Loucy (cell line): ENCODE results near the gene PTGFRN.

ENCODE experiments used
- H2AFZ ChIP-seq: fragments of 200-600 bp; sonication (generic); 2 replicates; pipeline ENCODE4 v1.6.0; 2016; ENCODE audit warnings: antibody characterized with exemption, mild to moderate bottlenecking, low read length, moderate library complexity
- H3F3A ChIP-seq: fragments of 200-600 bp; 2 replicates; pipeline ENCODE4 v1.6.0; 2016; ENCODE audit warnings: antibody characterized with exemption, low read depth, mild to moderate bottlenecking
- H3K27me3 ChIP-seq: fragments of 200-600 bp; sonication (generic); 2 replicates; pipeline ENCODE4 v1.6.1; 2014; ENCODE audit warnings: low read length, mild to moderate bottlenecking; ENCODE audit not compliant: insufficient read depth, poor library complexity, severe bottlenecking
- H3K36me3 ChIP-seq: fragments of 200-600 bp; sonication (generic); 2 replicates; pipeline ENCODE4 v1.6.1; 2016; ENCODE audit warnings: low read length; ENCODE audit not compliant: insufficient read depth
- H3K4me1 ChIP-seq: fragments of 200-600 bp; sonication (generic); 2 replicates; pipeline ENCODE4 v1.5.1; 2014; ENCODE audit warnings: low read length, mild to moderate bottlenecking; ENCODE audit not compliant: insufficient read depth, poor library complexity, severe bottlenecking
- H3K4me2 ChIP-seq: fragments of 200-600 bp; sonication (generic); 2 replicates; pipeline ENCODE4 v1.6.0; 2014; ENCODE audit warnings: antibody characterized with exemption, low read length, low read depth, mild to moderate bottlenecking; ENCODE audit not compliant: poor library complexity, severe bottlenecking
- H3K4me3 ChIP-seq: fragments of 200-600 bp; sonication (generic); 2 replicates; pipeline ENCODE4 v1.5.1; 2014; ENCODE audit warnings: low read length, mild to moderate bottlenecking, mixed read lengths; ENCODE audit not compliant: poor library complexity, severe bottlenecking
- H3K79me2 ChIP-seq: fragments of 200-600 bp; sonication (generic); 2 replicates; pipeline ENCODE4 v1.6.1; 2014; ENCODE audit warnings: low read length; ENCODE audit not compliant: insufficient read depth
- H3K9ac ChIP-seq: fragments of 200-600 bp; sonication (generic); 2 replicates; pipeline ENCODE4 v1.6.0; 2014; ENCODE audit warnings: mild to moderate bottlenecking, low read depth, low read length, moderate library complexity; ENCODE audit not compliant: poor library complexity, severe bottlenecking
- H3K9me2 ChIP-seq: fragments of 200-600 bp; sonication (generic); replicated peaks from 2 replicates; pipeline ENCODE4 v1.6.1; 2016; ENCODE audit warnings: low read depth, low read length, mixed read lengths
- H3K9me3 ChIP-seq: fragments of 200-600 bp; sonication (generic); 2 replicates; pipeline ENCODE4 v1.6.1; 2014; ENCODE audit warnings: mild to moderate bottlenecking, antibody characterized with exemption, low read length, low read depth; ENCODE audit not compliant: insufficient read depth
- H4K20me1 ChIP-seq: fragments of 200-600 bp; sonication (generic); 2 replicates; pipeline ENCODE4 v1.6.0; 2014; ENCODE audit warnings: antibody characterized with exemption, low read length, mild to moderate bottlenecking; ENCODE audit not compliant: insufficient read depth, poor library complexity, severe bottlenecking
- EZH2phosphoT487 ChIP-seq: fragments of 200-600 bp; IDR thresholded peaks from 2 replicates; pipeline ENCODE4 v1.6.1; 2018; ENCODE audit warnings: antibody characterized with exemption, mild to moderate bottlenecking, moderate library complexity, borderline replicate concordance
- TF ChIP-seq, protein P1 (sequence below): fragments of 200-600 bp; sonication (generic); conservative IDR thresholded peaks from 2 replicates; pipeline ENCODE4 v1.5.1; 2014; ENCODE audit warnings: mild to moderate bottlenecking, antibody characterized with exemption, low read length

The PTGFRN gene

DNA sequence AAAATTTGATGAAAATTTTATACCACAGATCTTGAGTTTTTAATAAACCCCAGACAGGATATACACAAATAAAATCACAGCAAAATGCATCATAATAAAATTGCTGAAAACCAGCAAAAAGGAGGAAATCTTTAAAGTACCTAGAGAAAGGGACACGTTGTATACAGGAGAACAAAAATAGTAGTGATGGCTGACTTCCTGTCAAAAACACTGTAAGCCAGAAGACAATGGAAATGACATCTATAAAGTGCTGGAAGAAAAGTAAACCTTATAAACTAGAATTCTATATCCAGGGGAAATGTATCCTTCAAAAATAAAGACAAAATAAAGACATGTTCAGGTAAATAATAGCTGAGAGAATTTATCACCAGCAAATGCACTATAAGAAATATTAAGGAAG is 14.6 kb upstream of the PTGFRN start:
- H2AFZ ChIP-seq = no peak overlapping the region
- no peaks in the 10 kb centered on the region for H3K9me3 ChIP-seq
- H3K9me2 ChIP-seq = no peaks in the 10 kb centered on the region
- H3K9ac ChIP-seq = no peak overlapping the region
- no peak overlapping the region for H3K4me2 ChIP-seq
- no peaks in the 10 kb centered on the region for H3K36me3 ChIP-seq
- TF ChIP-seq EZH2phosphoT487 = no peak
- TF ChIP-seq, protein P1, sequence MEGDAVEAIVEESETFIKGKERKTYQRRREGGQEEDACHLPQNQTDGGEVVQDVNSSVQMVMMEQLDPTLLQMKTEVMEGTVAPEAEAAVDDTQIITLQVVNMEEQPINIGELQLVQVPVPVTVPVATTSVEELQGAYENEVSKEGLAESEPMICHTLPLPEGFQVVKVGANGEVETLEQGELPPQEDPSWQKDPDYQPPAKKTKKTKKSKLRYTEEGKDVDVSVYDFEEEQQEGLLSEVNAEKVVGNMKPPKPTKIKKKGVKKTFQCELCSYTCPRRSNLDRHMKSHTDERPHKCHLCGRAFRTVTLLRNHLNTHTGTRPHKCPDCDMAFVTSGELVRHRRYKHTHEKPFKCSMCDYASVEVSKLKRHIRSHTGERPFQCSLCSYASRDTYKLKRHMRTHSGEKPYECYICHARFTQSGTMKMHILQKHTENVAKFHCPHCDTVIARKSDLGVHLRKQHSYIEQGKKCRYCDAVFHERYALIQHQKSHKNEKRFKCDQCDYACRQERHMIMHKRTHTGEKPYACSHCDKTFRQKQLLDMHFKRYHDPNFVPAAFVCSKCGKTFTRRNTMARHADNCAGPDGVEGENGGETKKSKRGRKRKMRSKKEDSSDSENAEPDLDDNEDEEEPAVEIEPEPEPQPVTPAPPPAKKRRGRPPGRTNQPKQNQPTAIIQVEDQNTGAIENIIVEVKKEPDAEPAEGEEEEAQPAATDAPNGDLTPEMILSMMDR = no peak
- no peaks in the 10 kb centered on the region for H4K20me1 ChIP-seq
- no peaks in the 10 kb centered on the region for H3K79me2 ChIP-seq
- no peak overlapping the region for H3K4me3 ChIP-seq
- peaks cover 6% of the 10 kb centered on the region for H3K27me3 ChIP-seq
- H3F3A ChIP-seq = no peaks in the 10 kb centered on the region
- no peaks in the 10 kb centered on the region for H3K4me1 ChIP-seq

DNA sequence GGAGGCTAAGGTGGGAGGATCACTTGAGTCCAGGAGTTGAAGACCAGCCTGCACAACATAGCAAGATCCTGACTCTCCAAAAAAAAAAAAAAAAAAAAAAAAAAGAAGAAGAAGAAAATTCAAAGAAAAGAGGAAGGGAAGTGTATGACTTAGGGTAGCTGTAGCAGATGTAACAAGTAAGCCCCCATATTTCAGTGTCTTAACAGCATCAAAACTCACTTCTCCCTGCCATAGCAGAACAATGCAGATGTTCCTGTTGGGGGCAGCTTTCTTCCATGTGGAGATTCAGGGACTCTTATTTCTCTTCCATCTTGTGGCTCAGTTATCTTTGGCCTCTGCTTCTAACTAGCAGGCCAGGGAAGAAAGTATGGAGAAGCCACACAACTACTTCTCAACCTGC is 10.2 kb upstream of the PTGFRN start:
- TF ChIP-seq EZH2phosphoT487 = no peak
- TF ChIP-seq, protein P1 = no peak
- Histone ChIP-seq H3K4me2 (no peak overlapping the region), H3K4me3 (no peak overlapping the region), H3K36me3 (no peaks in the 10 kb centered on the region), H4K20me1 (no peaks in the 10 kb centered on the region), H3K9ac (no peak overlapping the region), H3K9me2 (no peaks in the 10 kb centered on the region), H3K9me3 (no peaks in the 10 kb centered on the region), H3K27me3 (no peaks in the 10 kb centered on the region), H3K4me1 (no peaks in the 10 kb centered on the region), H2AFZ (no peak overlapping the region), H3F3A (no peaks in the 10 kb centered on the region), H3K79me2 (no peaks in the 10 kb centered on the region)

DNA sequence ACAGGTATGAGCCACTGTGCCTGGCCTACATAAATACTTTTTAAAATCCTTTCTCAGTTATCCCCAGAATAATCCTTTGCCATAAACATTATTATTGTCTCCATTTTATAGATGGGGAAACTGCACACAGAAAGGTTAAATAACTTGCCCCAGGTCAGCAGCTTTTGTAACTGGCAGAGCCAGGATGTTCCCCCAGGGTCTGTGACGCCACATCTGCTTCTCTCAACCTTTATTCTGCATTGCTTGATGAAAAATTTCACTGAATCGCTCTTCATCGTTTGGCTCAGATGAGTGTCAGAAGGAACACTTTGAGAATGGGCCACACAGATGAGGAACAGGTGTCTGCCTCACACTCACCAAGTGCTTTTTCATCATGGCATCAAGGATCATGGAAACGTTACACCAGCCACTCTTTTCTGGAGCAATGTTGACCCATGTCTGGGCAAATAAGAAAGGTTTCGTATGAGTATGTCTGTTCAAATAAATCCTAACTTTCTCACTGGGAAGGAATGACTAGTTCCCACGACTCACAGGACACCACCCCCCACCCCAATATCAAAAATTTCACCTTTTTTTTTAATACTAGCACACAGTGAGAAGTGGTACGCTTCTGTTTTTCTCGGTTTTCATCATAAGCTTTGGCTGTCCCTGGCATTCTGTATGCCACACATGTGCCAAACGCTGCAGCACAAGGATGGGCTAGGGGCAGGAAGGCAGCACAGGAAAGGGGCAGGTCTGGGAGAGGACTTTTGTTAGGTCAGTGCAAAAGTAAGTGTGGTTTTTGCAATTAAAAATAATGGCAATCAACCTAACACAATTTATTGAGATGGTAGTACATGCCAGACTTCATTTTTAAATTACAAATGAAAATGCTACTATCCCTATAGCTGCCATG is 9.0 kb upstream of the PTGFRN start:
- Histone ChIP-seq H3F3A (no peaks in the 10 kb centered on the region), H3K9me3 (no peaks in the 10 kb centered on the region), H3K27me3 (no peaks in the 10 kb centered on the region), H2AFZ (no peak overlapping the region), H3K4me1 (no peaks in the 10 kb centered on the region), H3K79me2 (no peaks in the 10 kb centered on the region), H4K20me1 (no peaks in the 10 kb centered on the region), H3K4me2 (no peak overlapping the region), H3K9ac (no peak overlapping the region), H3K9me2 (no peaks in the 10 kb centered on the region), H3K36me3 (no peaks in the 10 kb centered on the region), H3K4me3 (no peak overlapping the region)
- TF ChIP-seq EZH2phosphoT487 = no peak
- TF ChIP-seq, protein P1 = no peak
